IPS-18a (cell line): ENCODE data around the gene STK32B.

Experiments
- H3K27ac ChIP-seq: one replicate; pipeline ENCODE4 v1.5.1; 2013; ENCODE audit warnings: low read length
- H3K27me3 ChIP-seq: one replicate; pipeline ENCODE4 v1.6.1; 2013; ENCODE audit warnings: mild to moderate bottlenecking, low read length; ENCODE audit not compliant: control insufficient read depth, insufficient read depth
- H3K36me3 ChIP-seq: one replicate; pipeline ENCODE4 v1.6.1; 2013; ENCODE audit warnings: low read depth, low read length; ENCODE audit not compliant: control insufficient read depth
- H3K4me1 ChIP-seq: one replicate; pipeline ENCODE4 v1.6.1; 2013; ENCODE audit warnings: low read depth, low read length; ENCODE audit not compliant: control insufficient read depth
- H3K4me3 ChIP-seq: one replicate; pipeline ENCODE4 v1.5.1; 2013; ENCODE audit warnings: low read length
- H3K9ac ChIP-seq: one replicate; pipeline ENCODE4 v1.6.1; 2013; ENCODE audit warnings: mild to moderate bottlenecking, low read length, moderate library complexity
- H3K9me3 ChIP-seq: one replicate; pipeline ENCODE4 v1.6.1; 2013; ENCODE audit warnings: low read depth, low read length; ENCODE audit not compliant: control insufficient read depth

Gene STK32B

DNA sequence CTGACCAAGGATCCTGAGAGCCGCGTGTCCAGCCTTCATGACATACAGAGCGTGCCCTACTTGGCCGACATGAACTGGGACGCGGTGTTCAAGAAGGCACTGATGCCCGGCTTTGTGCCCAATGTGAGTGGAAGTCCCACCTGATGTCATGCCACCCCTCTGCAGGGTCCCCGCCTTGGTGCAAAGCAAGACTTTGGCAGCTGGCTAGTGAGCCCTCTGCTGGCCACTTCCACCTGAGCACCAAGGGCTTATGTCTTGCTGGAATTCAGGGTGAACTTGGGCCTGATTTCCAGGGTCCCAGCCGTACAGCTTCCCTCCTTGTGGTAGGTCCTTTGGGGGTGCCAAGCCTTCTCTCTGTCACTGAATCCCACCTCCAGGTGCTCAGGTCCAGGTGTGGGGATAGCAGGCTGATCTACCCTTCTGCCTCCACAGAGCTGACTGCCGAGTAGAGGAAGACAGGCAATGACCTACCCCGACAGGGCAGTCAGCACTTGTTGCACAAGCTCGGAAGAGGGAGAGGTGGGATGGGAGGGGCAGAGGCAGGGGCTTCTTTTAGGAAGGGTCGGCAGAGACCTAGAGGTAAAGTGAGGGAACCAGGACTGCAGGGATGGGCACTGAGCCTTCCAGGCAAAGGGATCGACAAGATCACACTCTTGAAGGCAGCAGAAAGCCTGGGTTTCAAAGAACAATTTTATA is 409.0 kb downstream of the STK32B start:
- Histone ChIP-seq H3K4me3 (no peak overlapping the region), H3K4me1 (no peaks in the 10 kb centered on the region), H3K9ac (no peak overlapping the region), H3K9me3 (no peaks in the 10 kb centered on the region), H3K27ac (no peak overlapping the region), H3K27me3 (no peaks in the 10 kb centered on the region), H3K36me3 (no peaks in the 10 kb centered on the region)

DNA sequence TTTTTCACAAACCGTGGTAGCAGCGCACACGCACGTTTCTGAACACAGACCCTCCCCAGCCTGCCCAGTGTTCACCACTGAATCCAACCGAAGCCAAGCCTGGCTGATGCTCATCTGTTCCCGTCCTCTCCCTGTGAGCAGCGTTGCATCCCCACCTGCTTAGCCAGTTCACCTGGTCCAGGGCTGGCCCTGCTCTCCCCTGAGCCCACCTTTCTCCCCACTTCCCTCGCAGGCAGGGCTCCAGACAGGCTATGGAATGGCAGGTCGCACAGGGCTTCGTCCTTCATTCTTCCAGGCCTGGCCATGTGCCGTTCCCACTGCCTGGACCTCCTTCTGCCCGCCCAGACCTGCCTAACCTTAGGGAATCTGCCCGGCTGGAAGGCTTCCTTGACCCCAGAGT is 410.2 kb downstream of the STK32B start:
- Histone ChIP-seq H3K27ac (no peak overlapping the region), H3K4me3 (no peak overlapping the region), H3K4me1 (no peaks in the 10 kb centered on the region), H3K9me3 (no peaks in the 10 kb centered on the region), H3K36me3 (no peaks in the 10 kb centered on the region), H3K27me3 (no peaks in the 10 kb centered on the region), H3K9ac (no peak overlapping the region)

DNA sequence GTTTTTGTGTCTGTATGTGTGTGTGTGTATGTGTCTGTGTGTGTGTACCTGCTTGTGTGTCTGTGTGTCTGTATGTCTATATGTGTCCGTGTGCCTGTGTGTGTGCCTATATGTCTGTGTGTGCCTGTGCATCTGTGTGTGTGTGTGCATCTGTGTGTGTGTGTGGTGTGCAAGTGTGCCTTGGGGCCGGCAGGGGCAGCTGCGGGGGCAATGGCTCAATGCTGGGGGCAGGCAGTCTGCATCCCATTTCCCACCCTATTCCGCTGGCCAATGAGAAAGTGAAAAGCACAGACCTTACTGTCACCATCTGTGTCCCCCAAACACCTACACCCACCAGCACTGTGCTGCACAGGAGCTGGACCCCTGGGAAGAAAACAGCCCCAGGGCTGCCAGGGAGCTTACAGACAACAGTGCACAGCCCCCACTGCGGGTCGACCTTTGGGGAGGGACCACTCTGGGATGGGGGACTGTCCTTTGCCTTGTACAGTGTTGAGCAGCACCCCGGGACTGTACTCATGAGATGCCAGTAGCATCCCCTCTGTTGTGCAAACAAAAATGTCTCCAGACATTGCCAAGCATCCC is 411.1 kb downstream of the STK32B start:
- Histone ChIP-seq H3K4me3 (no peak overlapping the region), H3K27ac (no peak overlapping the region), H3K4me1 (no peaks in the 10 kb centered on the region), H3K36me3 (no peaks in the 10 kb centered on the region), H3K9me3 (no peaks in the 10 kb centered on the region), H3K9ac (no peak overlapping the region), H3K27me3 (no peaks in the 10 kb centered on the region)

DNA sequence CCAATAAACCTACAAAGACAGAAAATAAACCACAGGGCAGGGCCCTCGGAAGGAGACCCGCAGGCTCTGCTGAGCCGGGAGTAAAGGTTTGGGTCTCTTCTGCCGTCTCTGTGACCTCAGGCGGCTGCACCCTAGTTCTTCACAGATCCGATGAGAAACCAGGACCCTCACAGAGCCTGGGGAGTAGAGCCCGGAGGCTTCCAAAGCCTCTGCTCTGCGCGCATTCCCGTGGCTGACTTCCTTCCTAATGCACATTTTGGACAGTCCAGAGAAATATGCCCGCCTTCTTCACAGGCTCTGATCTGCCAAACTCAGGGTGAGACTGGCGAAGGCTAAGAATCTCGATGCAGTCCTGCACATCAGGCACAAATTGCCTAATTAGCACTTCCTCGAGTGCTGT is 411.6 kb downstream of the STK32B start:
- H3K4me3 ChIP-seq: no peak overlapping the region
- H3K36me3 ChIP-seq: no peaks in the 10 kb centered on the region

DNA sequence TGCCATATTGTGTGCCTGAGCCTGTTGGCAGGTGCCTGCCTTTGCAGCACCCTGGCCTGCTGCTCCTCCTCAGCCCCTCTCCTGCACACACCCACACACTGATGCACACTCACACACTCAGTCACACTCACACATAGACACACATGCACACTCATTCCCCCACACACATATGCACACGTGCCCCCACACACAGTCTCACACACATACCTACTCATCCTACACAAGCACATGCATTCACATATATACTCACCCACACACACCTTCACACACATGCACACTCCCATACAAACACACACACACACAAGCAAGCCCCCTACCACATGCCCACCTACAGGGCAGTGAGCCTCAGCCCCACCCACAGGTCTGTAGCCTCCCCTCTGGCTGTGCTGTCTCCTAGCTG is 412.1 kb downstream of the STK32B start:
- Histone ChIP-seq H3K4me1 (no peaks in the 10 kb centered on the region), H3K27ac (no peak overlapping the region), H3K36me3 (no peaks in the 10 kb centered on the region), H3K9me3 (no peaks in the 10 kb centered on the region), H3K4me3 (no peak overlapping the region), H3K9ac (no peak overlapping the region), H3K27me3 (no peaks in the 10 kb centered on the region)

More for the DNA sequence above, 411.6 kb downstream of the STK32B start:
- no peak overlapping the region for H3K9ac ChIP-seq
- no peaks in the 10 kb centered on the region for H3K4me1 ChIP-seq
- no peaks in the 10 kb centered on the region for H3K27me3 ChIP-seq
- no peaks in the 10 kb centered on the region for H3K9me3 ChIP-seq
- H3K27ac ChIP-seq: no peak overlapping the region

DNA sequence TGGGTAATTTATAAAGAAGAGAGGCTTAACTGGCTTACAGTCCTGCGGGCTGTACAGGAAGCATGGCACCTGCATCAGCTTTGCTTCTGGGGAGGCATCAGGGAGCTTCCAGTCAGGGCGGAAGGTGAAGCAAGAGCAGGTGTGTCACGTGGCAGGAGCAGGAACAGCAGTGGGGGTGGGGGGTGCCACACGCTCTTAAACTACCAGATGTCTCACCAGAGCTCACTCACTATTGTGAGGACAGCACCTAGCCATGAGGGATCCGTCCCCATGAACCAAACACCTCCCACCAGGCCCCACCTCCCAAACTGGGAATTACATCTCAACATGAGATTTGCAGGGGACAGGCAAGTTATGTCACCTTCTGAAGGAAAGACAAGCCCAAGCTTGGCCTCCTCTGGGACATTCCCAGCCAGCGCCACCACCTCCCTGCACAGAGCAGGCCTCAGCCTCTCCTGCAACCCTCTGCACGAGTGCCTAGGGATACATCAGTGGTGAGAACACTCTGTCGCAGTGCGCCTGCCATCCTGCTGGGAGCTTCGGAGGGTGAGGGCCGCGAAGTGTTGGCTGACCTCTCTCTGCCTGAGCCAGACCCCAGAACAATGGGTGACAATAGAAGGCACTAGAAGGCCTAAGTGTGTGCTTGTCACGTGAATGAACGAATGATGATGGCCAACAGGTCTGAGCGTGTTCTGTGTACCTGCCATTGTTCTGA is 412.8 kb downstream of the STK32B start:
- no peak overlapping the region for H3K9ac ChIP-seq
- no peaks in the 10 kb centered on the region for H3K36me3 ChIP-seq
- H3K4me3 ChIP-seq: no peak overlapping the region
- H3K27me3 ChIP-seq: no peaks in the 10 kb centered on the region
- H3K4me1 ChIP-seq: no peaks in the 10 kb centered on the region
- H3K27ac ChIP-seq: no peak overlapping the region
- no peaks in the 10 kb centered on the region for H3K9me3 ChIP-seq

DNA sequence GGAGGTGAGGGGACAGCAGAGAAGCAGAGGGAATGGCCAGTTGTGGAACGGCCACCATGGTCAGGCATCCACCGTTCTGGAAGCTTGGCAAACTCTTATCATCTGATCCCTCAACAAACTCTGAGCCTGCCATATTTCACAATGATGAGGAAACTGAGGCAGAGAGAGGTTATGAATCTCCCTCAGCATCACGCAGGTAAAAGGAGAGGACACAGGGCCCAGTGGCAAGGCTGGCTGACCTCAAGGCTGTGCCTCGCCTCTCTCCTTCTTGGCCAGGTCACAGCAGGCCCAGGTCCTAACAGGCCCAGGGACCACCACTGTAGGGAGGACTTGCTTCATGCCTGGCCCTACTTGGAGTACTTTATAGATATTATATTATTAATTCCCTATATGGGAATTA is 414.2 kb downstream of the STK32B start:
- Histone ChIP-seq H3K27me3 (no peaks in the 10 kb centered on the region), H3K9me3 (no peaks in the 10 kb centered on the region), H3K36me3 (no peaks in the 10 kb centered on the region), H3K4me3 (no peak overlapping the region), H3K9ac (no peak overlapping the region), H3K4me1 (no peaks in the 10 kb centered on the region), H3K27ac (no peak overlapping the region)

DNA sequence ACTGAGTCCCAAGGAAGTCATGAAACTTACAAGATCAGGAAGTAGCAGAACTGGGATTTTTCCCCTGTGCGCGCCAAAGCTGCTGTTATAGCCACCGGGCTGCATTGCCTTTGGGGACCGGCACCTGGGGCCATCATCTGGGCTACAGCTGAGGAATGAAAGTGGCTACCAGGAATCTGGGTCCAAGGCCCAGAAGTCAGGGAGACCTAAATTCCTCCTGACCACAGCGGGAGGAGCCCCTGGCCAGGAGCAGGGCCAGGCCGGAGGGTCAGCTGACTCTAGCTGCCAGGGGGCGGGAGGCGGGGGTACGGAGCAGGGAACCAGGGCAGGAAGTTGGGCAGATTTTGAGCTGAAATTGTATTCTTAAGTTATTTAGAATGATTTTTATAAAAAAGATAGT is 414.7 kb downstream of the STK32B start:
- Histone ChIP-seq H3K27ac (no peak overlapping the region), H3K4me3 (no peak overlapping the region), H3K36me3 (no peaks in the 10 kb centered on the region), H3K9ac (no peak overlapping the region), H3K27me3 (no peaks in the 10 kb centered on the region), H3K9me3 (no peaks in the 10 kb centered on the region), H3K4me1 (no peaks in the 10 kb centered on the region)

DNA sequence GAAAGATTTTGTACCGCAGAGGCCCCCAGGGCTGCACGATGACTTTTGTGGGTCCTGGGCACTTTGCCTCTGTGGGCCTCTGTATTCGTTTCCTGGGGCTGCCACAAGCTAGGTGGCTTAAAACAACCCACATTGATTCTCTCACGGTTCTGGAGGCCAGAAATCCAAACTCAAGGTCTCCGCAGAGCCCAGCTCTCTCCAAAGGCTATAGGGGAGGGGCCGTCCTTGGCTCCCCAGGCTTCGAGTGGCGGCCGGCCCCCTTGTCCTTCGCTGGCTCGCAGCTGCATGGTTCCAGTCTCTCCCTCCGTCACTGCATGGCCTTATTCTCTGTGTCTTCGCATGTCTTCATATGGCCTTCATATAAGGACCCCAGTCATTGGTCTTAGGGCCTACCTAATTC is 415.8 kb downstream of the STK32B start:
- H3K27ac ChIP-seq: no peak overlapping the region
- no peaks in the 10 kb centered on the region for H3K9me3 ChIP-seq
- H3K9ac ChIP-seq: no peak overlapping the region
- H3K4me3 ChIP-seq: no peak overlapping the region
- no peaks in the 10 kb centered on the region for H3K4me1 ChIP-seq
- no peaks in the 10 kb centered on the region for H3K36me3 ChIP-seq
- no peaks in the 10 kb centered on the region for H3K27me3 ChIP-seq

DNA sequence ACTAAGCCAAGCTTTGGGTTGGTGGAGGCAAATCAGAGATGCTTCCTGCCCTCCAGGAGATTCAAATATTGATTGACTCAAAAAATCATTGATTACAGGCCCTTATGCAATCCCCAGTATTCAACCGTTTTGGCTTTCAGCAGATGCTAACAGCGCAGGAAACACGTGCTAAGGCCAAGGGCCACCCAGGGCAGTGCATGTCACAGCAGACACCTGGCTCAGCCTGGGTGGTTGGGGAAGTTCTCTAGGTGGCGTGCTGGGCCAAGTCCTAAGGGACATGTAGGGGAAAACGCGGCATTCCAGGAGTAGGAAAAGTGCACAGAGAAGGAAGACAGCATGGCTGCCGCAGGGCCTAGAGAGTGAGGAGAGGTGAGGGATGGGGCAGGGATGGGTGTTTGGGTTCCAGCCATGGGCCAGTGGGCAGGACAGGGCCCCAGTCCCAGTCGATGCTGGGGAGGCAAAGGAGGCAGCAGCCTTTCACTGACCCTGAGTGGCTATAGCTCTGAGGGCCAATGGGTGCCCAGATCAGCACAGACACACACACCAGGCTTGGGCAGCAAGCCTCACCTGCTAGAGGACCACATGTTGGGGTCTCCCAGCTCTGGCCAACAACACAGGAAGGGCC is 418.0 kb downstream of the STK32B start:
- H3K9me3 ChIP-seq: no peaks in the 10 kb centered on the region
- H3K4me3 ChIP-seq: no peak overlapping the region
- H3K9ac ChIP-seq: no peak overlapping the region
- no peak overlapping the region for H3K27ac ChIP-seq
- H3K27me3 ChIP-seq: no peaks in the 10 kb centered on the region
- no peaks in the 10 kb centered on the region for H3K36me3 ChIP-seq
- no peaks in the 10 kb centered on the region for H3K4me1 ChIP-seq

DNA sequence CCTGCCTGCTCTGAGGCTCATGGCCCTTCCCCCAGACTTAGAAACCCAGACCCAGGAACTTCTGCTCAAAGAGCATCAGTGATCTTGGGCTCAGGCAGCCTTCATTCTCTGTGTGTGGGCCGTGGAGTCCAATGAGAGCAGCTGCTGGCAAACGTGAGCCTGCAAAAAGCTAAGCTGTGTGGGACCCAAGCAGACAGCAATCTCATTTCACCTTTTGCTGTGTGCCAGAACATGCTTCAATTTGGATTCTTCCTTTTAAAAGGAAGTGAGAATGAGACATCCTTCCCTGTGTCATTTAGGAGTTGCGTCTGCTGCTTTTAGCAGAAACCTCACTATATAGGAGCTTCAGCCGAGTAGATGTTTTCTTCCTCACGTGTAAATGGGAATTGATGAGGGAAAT is 418.6 kb downstream of the STK32B start:
- H3K9ac ChIP-seq: no peak overlapping the region
- H3K4me3 ChIP-seq: no peak overlapping the region
- no peaks in the 10 kb centered on the region for H3K27me3 ChIP-seq
- H3K9me3 ChIP-seq: no peaks in the 10 kb centered on the region
- H3K4me1 ChIP-seq: no peaks in the 10 kb centered on the region
- no peak overlapping the region for H3K27ac ChIP-seq
- H3K36me3 ChIP-seq: no peaks in the 10 kb centered on the region
